HepG2 (cell line): ENCODE results near the gene DCUN1D3. TPM values are rescaled to one million over a fixed set of nuclear protein-coding genes. Genes with fewer than 3 reads are reported as not detected.

Source experiments
- ARNT2 ChIP-seq: sonication (generic); formaldehyde crosslinking; IDR thresholded peaks from 2 replicates; pipeline ENCODE4 v1.8.0; 2022; ENCODE audit warnings: mild to moderate bottlenecking, low read depth, missing genetic modification reagents, moderate library complexity
- ARNTL ChIP-seq: sonication (generic); formaldehyde crosslinking; IDR thresholded peaks from 2 replicates; pipeline ENCODE4 v1.4.0; 2020; ENCODE audit warnings: mild to moderate bottlenecking, missing genetic modification reagents
- E2F1 ChIP-seq: sonication (generic); formaldehyde crosslinking; IDR thresholded peaks from 2 replicates; pipeline ENCODE4 v1.5.0; 2020; ENCODE audit warnings: missing genetic modification reagents
- EP300 ChIP-seq, 3 experiments: sonication (generic) in 1 of 3; formaldehyde crosslinking in 1 of 3; IDR thresholded peaks; 2 replicates each; pipeline versions ENCODE4 v1.5.1 to v1.6.1; 2011 to 2020; ENCODE audit warnings: low read depth in 2 of 3, low read length in 2 of 3, borderline replicate concordance in 1 of 3, improper control_type of control experiment in 1 of 3, mild to moderate bottlenecking in 1 of 3, missing genetic modification reagents in 1 of 3, moderate library complexity in 1 of 3
- ETV5 ChIP-seq: IDR thresholded peaks from 2 replicates; pipeline ENCODE4 v1.6.1; 2018; ENCODE audit warnings: missing biosample characterization, missing genetic modification reagents, inconsistent platforms, borderline replicate concordance
- FOXO1 ChIP-seq: sonication (generic); formaldehyde crosslinking; IDR thresholded peaks from 2 replicates; pipeline ENCODE4 v1.4.0; 2020; ENCODE audit warnings: missing genetic modification reagents
- HINFP ChIP-seq: sonication (generic); formaldehyde crosslinking; IDR thresholded peaks from 2 replicates; pipeline ENCODE4 v1.4.0; 2020; ENCODE audit warnings: low read depth, mild to moderate bottlenecking, missing genetic modification reagents
- HNRNPUL1 ChIP-seq: fragments of 200-400 bp; formaldehyde crosslinking; IDR thresholded peaks from 2 replicates; pipeline ENCODE4 v1.6.1; 2017; ENCODE audit warnings: low read depth, mild to moderate bottlenecking, low read length, moderate library complexity
- MAF1 ChIP-seq: sonication (generic); formaldehyde crosslinking; IDR thresholded peaks from 2 replicates; pipeline ENCODE4 v1.5.0; 2020; ENCODE audit warnings: missing genetic modification reagents, borderline replicate concordance
- MTERF4 ChIP-seq: sonication (generic); formaldehyde crosslinking; IDR thresholded peaks from 2 replicates; pipeline ENCODE4 v1.8.0; 2023; ENCODE audit warnings: mild to moderate bottlenecking, missing genetic modification reagents
- PCBP2 ChIP-seq: fragments of 200-400 bp; formaldehyde crosslinking; optimal IDR thresholded peaks from 2 replicates; pipeline ENCODE3; 2018; ENCODE audit warnings: low read length, low read depth; ENCODE audit not compliant: poor library complexity, severe bottlenecking
- SMAD3 ChIP-seq: sonication (generic); formaldehyde crosslinking; IDR thresholded peaks from 2 replicates; pipeline ENCODE4 v1.4.0; 2020; ENCODE audit warnings: missing genetic modification reagents
- TEAD2 ChIP-seq: sonication (generic); formaldehyde crosslinking; IDR thresholded peaks from 2 replicates; pipeline ENCODE4 v1.9.0; 2021; ENCODE audit warnings: missing genetic modification reagents
- ZBTB21 ChIP-seq: sonication (generic); formaldehyde crosslinking; IDR thresholded peaks from 2 replicates; pipeline ENCODE4 v1.4.0; 2020; ENCODE audit warnings: missing genetic modification reagents
- ZNF121 ChIP-seq: sonication (generic); formaldehyde crosslinking; IDR thresholded peaks from 2 replicates; pipeline ENCODE4 v1.5.0; 2020; ENCODE audit warnings: mild to moderate bottlenecking, missing genetic modification reagents
- ZNF180 ChIP-seq: sonication (generic); formaldehyde crosslinking; IDR thresholded peaks from 2 replicates; pipeline ENCODE4 v1.4.0; 2020; ENCODE audit warnings: low read depth, missing genetic modification reagents, borderline replicate concordance
- ZNF225 ChIP-seq: sonication (generic); formaldehyde crosslinking; IDR thresholded peaks from 2 replicates; pipeline ENCODE4 v1.4.0; 2020; ENCODE audit warnings: mild to moderate bottlenecking, missing genetic modification reagents
- ZNF292 ChIP-seq: sonication (generic); formaldehyde crosslinking; IDR thresholded peaks from 2 replicates; pipeline ENCODE4 v1.8.1; 2022; ENCODE audit warnings: mild to moderate bottlenecking, low read depth, missing genetic modification reagents, borderline replicate concordance
- ZNF354B ChIP-seq: sonication (generic); formaldehyde crosslinking; IDR thresholded peaks from 2 replicates; pipeline ENCODE4 v1.8.0; 2022; ENCODE audit warnings: mild to moderate bottlenecking, missing genetic modification reagents
- polyA plus RNA-seq, 8 experiments: library from polyadenylated mRNA; depleted of rRNA in 3 of 8; stranded (reverse) in 7 of 8; unstranded in 1 of 8; fragments of >200 nt; fragmentation: Illumina TruSeq in 4 of 8; extraction: Trizol in 4 of 8; gene quantifications; 2 replicates each; pipeline versions ENCODE4 v1.2.1 to v1.2.3, GENCODE V29; 2011 to 2016; ENCODE audit warnings: low read depth in 4 of 8, missing spikeins in 1 of 8, mixed read lengths in 1 of 8; ENCODE audit not compliant: insufficient read depth in 1 of 8
- total RNA-seq, 5 experiments: library from RNA; depleted of rRNA; stranded (reverse); fragments of >200 nt; fragmentation: Illumina TruSeq; extraction: Trizol; gene quantifications; 2 replicates each; pipeline ENCODE4 v1.2.3, GENCODE V29; 2016; ENCODE audit warnings: low read depth in 1 of 5
- TF ChIP-seq, protein P1 (sequence below): sonication (generic); formaldehyde crosslinking; IDR thresholded peaks from 2 replicates; pipeline ENCODE4 v1.5.1; 2020; ENCODE audit warnings: mild to moderate bottlenecking, missing genetic modification reagents, borderline replicate concordance
- TF ChIP-seq, protein P2 (sequence below): sonication (generic); formaldehyde crosslinking; IDR thresholded peaks from 2 replicates; pipeline ENCODE4 v1.8.1; 2023; ENCODE audit warnings: mild to moderate bottlenecking, missing genetic modification reagents

The DCUN1D3 gene
- total and polyA plus RNA-seq, 2 of the 13 experiments (the other 11 are each of a cell fraction or from before 2014, with no cell fraction given) = 5.0 to 19.3 TPM

DNA sequence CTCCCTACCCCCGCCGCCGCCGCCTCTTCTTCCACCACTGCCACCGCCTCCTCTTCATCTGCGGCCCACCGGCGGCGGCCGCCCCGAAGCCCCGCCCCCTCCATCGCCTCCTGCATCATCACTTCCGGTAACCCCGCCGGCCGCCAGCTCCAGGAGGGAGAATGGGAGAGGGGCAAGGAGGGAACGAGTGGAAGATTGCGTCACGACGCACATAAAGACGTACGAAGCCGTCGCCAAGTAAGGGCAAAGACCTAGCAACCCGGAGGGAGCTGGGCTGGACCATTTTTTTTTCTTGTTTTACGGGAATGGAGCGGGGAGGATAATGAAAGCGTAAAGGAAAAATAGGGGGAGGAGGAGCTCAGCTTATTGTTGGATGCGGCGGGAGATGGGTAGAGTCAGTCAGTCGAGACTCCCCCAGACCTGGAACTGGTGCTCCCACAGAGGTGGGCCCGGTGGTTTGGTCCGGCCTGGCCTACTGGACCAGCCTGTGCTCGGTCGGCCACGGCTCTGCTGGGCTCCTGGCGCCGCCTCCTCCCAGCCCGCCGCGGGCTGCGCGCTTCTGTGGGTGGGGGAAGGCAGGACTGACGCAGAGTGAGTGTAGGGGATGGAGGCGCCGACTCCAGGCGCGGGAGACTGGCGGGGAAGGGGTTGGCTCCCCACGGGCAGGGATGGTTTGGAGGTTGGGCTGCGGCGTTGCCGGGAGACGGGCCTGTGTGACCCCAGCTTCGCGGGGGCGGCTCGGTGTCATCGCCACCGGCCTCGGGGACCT is at the start of gene DCUN1D3, which contains the start of gene LYRM1 (continued):
- TF ChIP-seq ZNF225 (CRISPR knock-in tag) (0 out of 2 replicates have a peak, but pooled peaks have one; percentile 28), FOXO1 (CRISPR knock-in tag) (peak; percentile 48), HNRNPUL1 (peak; percentile 79; the same call in 1 of the 2 replicates), MTERF4 (peak; percentile 95), TEAD2 (no peak), HINFP (CRISPR knock-in tag) (peak; percentile 54; the same call in 1 of the 2 replicates), ZNF354B (CRISPR knock-in tag) (no peak), SMAD3 (CRISPR knock-in tag) (peak; percentile 57), ZNF292 (CRISPR knock-in tag) (peak; percentile 66; the same call in 1 of the 2 replicates), ARNTL (CRISPR knock-in tag) (peak; percentile 84), MAF1 (CRISPR knock-in tag) (peak; percentile 57; the same call in 1 of the 2 replicates), ZNF121 (CRISPR knock-in tag) (peak; percentile 32; the same call in 1 of the 2 replicates), ARNT2 (CRISPR knock-in tag) (peak; percentile 68; the same call in 1 of the 2 replicates), ZNF180 (CRISPR knock-in tag) (peak; percentile 37; the same call in 1 of the 2 replicates), ETV5 (peak; percentile 72), ZBTB21 (CRISPR knock-in tag) (peak; percentile 98), E2F1 (CRISPR knock-in tag) (peak; percentile 65), PCBP2 (no peak), EP300 (IDR thresholded peaks at IDR 0.05; ENCODE audit: low read depth in 2 of 2, low read length in 2 of 2) (peak; percentile 48 to 69; a peak in 3 of 4 replicates), EP300 (CRISPR knock-in tag; IDR thresholded peaks at IDR 0.05; ENCODE audit: borderline replicate concordance) (no peak)
- TF ChIP-seq, protein P1, sequence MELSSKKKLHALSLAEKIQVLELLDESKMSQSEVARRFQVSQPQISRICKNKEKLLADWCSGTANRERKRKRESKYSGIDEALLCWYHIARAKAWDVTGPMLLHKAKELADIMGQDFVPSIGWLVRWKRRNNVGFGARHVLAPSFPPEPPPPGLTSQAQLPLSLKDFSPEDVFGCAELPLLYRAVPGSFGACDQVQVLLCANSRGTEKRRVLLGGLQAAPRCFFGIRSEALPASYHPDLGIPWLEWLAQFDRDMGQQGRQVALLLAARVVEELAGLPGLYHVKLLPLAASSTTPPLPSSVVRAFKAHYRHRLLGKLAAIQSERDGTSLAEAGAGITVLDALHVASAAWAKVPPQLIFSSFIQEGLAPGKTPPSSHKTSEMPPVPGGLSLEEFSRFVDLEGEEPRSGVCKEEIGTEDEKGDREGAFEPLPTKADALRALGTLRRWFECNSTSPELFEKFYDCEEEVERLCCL = peak; percentile 25; the same call in 1 of the 2 replicates
- TF ChIP-seq, protein P2, sequence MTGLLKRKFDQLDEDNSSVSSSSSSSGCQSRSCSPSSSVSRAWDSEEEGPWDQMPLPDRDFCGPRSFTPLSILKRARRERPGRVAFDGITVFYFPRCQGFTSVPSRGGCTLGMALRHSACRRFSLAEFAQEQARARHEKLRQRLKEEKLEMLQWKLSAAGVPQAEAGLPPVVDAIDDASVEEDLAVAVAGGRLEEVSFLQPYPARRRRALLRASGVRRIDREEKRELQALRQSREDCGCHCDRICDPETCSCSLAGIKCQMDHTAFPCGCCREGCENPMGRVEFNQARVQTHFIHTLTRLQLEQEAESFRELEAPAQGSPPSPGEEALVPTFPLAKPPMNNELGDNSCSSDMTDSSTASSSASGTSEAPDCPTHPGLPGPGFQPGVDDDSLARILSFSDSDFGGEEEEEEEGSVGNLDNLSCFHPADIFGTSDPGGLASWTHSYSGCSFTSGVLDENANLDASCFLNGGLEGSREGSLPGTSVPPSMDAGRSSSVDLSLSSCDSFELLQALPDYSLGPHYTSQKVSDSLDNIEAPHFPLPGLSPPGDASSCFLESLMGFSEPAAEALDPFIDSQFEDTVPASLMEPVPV = peak; percentile 83; the same call in 1 of the 2 replicates
